UCSD-AML1 (cell line): Measurements from ENCODE around the gene ARHGAP26.
A peak's percentile ranks its signal among the peaks of the same experiment; 100 is the strongest.
"Not testable (repeated sequence)": the region's sequence is repeated elsewhere in the genome, so short reads cannot be mapped to it uniquely, and the experiment has no call there.

ENCODE experiments used
- DNase-seq: peaks from one replicate; lab custom pipeline; 2025; ENCODE audit not compliant: unreplicated experiment; lab: John Stamatoyannopoulos, UW

Gene ARHGAP26

DNA sequence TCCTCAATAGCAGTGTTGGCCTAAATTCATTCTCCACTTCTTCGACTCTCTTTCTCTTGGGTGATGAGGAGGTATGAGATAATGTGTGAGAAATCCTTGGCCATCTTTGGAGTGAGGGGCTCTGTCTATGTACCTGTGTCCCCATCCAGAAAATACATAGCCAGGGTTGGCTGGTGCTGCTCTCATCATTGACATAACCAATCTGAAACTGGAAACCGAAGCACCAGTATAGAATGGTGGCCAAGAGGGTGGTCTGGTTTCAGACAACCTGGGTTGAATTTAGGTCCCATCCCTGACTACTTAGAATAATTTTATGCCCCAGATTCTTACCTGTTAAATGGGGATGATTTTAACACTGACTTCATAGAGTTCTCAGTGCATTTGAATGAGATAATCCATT, 208.1 kb downstream of the ARHGAP26 start:
- DNase-seq: no peak

DNA sequence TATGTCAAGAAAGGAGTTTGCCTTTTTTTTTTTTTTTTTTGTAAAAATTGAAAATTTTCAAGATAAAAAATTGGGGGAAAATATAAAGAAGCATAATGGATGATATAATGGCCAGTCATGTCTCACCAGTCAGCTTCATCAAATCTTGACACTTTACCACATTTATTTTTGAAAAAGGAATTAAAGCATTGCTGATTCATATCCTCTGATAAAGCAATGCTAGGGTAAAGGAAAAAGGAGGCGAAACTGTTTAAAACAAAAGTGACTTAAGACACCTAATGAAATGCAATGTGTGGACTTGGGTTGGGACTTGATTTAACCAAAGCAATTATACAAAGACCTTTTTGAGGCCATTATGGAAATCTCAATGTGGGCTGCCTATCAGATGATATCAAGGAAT, 208.5 kb downstream of the ARHGAP26 start:
- DNase-seq: no peak

DNA sequence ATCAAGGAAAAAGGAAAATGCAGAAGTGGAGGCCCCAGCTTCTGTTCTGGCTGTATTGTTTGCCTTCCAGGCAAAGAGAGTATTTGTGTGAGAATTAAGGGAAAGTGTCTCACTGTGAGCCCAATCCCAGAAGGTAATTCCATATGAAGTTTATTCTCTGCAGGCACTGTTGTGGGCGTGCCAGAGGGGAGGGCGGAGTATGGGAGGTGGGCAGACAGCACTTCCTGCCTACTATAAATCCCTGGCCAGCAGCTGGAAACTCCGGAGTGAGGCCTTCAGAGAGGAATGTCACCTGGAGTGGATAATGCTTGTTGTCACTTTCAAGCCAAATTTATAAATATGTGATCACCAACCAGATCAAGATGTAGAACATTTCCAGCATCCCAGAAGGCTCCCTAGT, 209.5 kb downstream of the ARHGAP26 start:
- no peak for DNase-seq

DNA sequence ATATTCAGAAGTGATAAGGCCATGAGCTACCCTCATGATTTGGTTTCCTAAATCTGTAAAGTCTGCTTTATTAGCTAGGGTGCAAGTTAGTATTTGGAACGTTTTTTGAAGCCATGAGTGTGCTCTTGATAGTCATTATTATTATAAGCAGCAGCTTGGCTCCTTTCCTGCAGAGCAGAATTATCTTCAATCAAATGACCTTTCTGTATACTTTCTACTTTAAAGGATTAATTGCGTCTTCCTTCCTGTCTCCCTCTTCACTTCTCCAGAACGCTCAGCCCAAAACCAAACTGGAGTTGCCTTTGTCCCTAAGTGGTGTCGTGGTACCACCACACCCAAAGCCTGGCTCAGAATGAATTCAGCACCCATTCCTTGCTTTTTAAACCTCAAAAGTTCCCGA, 211.3 kb downstream of the ARHGAP26 start:
- peak; percentile 25 for DNase-seq

GRCh38 chr5:142981886-142982820, 212.0 kb downstream of the ARHGAP26 start:
- DNase-seq: peak; percentile 25

DNA sequence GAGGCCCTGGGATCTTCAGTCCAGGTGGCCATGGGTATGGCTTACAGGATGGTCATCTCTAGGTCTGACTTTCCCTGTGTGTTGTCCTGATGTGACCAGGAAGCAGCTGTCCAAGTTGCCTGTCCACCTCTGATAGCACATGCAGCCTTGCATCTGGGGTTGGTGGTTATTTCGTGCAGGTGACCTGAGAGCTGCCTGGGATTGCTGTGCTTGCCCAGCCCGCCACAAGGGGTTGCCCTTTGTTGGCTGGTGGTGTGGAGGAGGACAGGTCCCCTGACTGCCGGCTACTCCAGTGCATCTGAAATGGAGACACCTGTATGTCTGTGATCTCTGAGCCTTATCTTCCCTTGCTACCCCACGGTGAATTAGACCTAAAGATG, 212.6 kb downstream of the ARHGAP26 start:
- no peak for DNase-seq

- no peak for DNase-seq
Measured at GRCh38 chr5:142984011-142984410, 213.8 kb downstream of the ARHGAP26 start.

DNA sequence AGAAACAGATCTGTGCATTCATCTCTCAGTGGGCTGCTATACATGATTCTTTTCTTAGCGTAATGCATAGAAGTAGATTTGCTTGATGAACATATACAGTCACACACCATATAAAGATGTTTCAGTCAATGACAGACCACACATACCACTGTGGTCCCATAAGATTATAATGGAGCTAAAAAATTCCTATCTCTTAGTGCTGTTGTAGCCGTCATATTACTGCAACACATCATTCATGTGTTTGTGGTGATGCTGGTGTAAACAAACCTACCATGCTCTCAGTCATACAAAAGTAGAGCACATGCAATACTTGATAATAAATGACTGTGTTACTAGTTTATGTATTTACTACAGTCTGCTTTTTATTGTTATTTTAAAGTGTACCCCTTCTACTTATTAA, 214.3 kb downstream of the ARHGAP26 start:
- DNase-seq: no peak

DNA sequence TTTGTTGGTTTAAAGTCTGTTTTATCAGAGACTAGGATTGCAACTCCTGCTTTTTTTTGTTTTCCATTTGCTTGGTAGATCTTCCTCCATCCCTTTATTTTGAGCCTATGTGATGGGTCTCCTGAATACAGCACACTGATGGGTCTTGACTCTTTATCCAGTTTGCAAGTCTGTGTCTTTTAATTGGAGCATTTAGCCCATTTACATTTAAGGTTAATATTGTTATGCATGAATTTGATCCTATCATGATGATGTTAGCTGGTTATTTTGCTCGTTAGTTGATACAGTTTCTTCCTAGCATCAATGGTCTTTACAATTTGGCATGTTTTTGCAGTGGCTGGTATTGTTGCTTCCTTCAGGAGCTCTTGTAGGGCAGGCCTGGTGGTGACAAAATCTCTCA, 219.1 kb downstream of the ARHGAP26 start:
- not testable (repeated sequence) for DNase-seq

- DNase-seq: not testable (repeated sequence)
Measured at GRCh38 chr5:142990073-142990472, 219.9 kb downstream of the ARHGAP26 start.

DNA sequence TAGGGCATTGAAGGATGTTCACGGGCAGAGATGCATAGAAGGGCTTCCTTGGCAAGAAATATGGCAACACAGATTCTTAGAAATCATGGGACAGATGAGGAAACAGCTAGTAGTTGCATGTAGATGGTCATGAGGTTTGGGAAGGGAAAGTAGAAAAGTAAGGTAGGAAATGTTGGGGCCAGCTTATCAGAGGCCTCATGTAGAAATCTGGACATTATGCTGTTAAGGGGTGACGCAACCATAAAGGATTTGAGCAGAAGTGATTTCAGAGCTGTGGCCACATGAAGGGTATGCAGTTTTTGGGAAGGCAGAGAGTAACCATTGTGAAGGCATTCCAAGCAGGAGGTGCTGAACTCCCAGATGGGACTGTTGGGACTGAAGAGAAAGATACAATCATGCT, 224.0 kb downstream of the ARHGAP26 start:
- no peak for DNase-seq

DNA sequence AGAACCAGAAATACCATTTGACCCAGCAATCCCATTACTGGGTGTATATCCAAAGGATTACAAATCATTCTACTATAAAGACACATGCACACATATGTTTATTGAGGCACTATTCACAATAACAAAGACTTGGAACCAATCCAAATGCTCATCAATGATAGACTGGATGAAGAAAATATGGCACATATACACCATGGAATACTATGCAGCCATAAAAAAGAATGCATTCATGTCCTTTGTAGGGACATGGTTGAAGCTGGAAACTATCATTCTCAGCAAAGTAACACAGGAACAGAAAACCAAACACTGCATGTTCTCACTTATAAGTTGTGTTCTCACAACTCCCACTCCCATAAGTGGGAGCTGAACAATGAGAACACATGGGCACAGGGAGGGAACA, 225.4 kb downstream of the ARHGAP26 start:
- not testable (repeated sequence) for DNase-seq

DNA sequence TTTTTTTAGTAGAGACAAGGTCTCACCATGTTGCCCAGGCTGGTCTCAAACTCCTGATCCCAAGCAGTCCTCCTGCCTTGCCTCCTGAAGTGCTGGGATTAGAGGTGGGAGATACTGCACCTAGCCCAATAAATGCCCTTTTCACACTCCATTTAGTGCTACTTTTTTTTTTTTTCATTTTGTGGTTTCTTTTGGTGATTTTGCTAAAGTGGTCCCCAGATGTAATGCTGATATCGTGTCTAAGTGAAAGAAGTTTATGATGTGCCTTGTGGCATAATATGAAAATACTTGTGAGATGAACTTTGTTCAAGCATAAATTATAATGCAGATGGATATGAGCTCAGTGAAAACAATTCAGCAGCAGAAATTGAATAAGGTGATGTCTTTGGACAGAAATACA, 227.4 kb downstream of the ARHGAP26 start:
- no peak for DNase-seq

DNA sequence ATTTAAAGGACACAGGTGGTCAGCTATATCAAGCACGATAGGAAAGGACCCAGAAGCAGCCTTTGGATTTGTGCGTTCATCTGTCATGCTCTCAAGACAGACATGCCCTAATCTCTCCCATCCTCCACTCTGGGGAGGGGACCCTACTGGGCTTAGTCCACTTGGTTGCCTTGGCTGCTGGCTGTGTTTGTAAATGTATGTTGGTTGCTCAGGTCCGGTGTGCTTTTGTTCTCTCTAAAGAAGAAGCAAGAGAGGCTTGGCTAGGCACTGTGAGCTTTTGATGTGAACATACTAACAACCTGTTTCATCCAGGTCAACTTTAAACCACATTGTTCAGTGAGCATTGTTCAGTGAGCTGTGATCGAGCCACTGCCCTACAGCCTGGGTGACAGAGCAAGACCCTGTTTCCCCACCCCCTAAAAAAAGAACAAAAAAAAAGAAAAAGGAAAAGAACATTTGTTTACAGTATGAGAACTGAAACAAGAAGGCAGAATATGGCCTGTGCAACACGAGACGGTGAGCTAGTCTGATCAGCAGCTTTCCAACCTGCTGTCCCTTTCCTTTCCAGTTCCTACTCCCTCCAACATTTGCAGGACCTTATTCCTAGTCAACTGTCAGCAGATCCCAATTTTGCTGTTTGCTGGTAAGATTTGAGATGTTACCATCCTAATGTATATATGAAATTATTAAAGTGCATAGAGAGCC, 228.3 kb downstream of the ARHGAP26 start:
- no peak for DNase-seq

- DNase-seq: not testable (repeated sequence)
Measured at GRCh38 chr5:143000551-143000950, 230.4 kb downstream of the ARHGAP26 start.

DNA sequence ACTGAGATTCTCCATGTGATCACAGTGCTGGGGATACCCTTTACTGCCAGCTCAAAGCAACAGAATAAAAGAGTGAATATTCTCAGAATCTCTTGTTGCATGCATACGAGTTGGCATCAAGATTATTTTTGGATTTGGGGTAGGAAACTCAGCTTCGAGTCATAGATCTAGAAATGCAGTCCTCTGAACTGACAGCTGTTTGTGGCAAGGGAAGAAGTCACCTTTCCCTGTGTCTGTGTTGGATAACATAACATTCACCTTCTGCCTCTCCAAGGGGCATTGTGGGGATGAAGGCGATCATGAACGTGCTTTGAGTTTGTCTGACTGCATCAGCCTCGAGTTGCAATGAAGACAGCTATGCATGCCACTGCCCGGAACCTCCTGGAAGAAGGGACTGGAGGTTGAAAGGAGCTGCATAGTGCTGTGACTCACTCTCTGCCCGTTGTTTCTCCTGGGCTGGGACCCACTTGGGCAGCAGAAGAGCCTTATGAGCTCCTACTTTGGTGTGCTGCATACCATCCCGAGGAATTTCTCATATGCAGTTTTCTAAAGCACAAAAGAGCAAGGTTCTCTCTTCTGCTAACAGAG, 231.7 kb downstream of the ARHGAP26 start:
- DNase-seq: peak; percentile 43

DNA sequence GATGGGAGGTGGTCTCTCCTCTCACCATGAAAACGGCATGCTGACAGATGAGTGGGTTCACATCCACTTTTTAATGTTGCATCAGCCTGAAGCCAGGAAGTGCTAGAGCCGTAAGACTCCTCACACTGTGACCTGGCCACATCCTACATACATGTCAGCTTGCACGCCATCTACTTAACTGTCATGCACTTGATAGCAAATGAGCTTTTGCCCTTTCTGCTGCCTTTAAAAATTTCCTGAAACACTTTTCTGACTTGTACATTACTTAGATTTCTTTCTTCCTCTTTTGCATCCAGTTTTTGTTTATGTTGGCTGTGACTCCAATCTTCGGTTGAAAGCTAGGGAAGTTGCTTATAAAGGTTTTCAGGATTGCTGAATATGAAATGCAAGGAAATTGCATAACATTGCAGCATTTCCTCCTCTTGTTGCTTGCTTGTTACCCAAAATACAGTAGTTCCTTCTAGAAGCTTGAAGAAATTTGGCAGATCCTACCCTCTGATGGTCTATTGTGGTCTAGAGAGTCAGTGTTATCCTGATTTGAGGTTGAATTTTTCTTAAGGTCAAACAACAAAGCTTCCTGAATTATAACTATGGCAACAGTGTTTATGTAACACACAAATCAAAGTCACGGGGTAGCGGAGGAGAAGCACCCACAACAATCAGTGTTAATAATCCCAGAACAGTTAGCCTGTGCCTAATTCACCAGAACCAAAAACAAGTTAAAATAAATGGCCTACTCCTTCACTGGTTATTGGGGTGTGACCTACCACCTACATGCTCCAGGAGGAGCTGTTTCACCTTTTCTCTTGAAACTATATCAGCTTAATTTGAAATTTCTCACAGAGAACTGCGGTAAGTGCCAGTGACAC, 232.5 kb downstream of the ARHGAP26 start:
- DNase-seq: peak; percentile 55

DNA sequence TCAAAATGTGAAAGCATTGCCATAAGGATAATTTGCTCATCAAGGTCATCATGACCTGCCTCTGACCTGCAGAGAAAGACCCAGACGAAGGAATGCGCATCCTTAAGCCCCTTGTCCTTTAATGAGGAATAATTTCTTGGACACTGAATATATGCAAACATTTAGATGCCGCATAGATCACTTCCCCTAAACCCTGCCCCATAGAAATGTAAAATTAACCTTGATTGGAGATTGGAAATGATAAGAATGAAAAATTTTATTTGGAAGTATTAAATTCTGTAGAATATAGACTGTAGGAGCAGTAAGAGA, 233.1 kb downstream of the ARHGAP26 start:
- DNase-seq: no peak

GRCh38 chr5:143004361-143005145, 234.4 kb downstream of the ARHGAP26 start:
- DNase-seq: no peak

DNA sequence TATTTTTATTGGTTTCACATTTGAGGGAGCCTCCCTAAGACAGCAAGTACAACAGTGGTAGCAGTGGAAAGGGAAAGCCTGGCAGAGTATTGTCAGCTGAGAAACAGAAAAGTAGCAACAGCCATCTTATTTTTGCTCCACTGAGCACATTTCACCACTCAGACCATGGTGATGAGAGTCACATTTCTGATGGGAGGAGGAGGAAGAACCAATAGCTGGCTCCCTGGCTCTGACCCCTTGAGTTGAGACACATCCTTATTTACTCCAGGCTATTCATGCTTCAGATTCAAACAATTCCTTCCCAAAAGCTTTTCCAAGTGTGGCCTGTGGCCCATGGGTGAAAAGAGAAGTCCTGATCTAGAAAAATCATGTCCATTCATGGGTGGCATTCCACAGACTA, 236.3 kb downstream of the ARHGAP26 start:
- DNase-seq: no peak
